IPS-15b (cell line): Measurements from ENCODE around the gene ZAR1.

ENCODE experiments used
- H3K27me3 ChIP-seq: one replicate; pipeline ENCODE4 v1.6.1; 2013; ENCODE audit warnings: low read length; ENCODE audit not compliant: control insufficient read depth, insufficient read depth
- H3K36me3 ChIP-seq: one replicate; pipeline ENCODE4 v1.6.1; 2013; ENCODE audit warnings: low read length; ENCODE audit not compliant: control insufficient read depth, insufficient read depth
- H3K4me1 ChIP-seq: one replicate; pipeline ENCODE4 v1.6.1; 2013; ENCODE audit warnings: mild to moderate bottlenecking, low read length; ENCODE audit not compliant: control insufficient read depth, insufficient read depth
- H3K4me3 ChIP-seq: one replicate; pipeline ENCODE4 v1.5.1; 2013; ENCODE audit warnings: low read depth, low read length
- H3K9ac ChIP-seq: one replicate; pipeline ENCODE4 v1.6.1; 2013; ENCODE audit warnings: low read depth, mild to moderate bottlenecking, low read length
- H3K9me3 ChIP-seq: one replicate; pipeline ENCODE4 v1.6.1; 2013; ENCODE audit warnings: mild to moderate bottlenecking, low read length; ENCODE audit not compliant: control insufficient read depth, insufficient read depth

ZAR1 gene

GRCh38 chr4:48526406-48526805 is 36.4 kb downstream of the ZAR1 start:
- Histone ChIP-seq H3K4me3 (no peak overlapping the region), H3K36me3 (peaks cover 5% of the 10 kb centered on the region), H3K9me3 (no peaks in the 10 kb centered on the region), H3K27me3 (no peaks in the 10 kb centered on the region), H3K4me1 (no peaks in the 10 kb centered on the region), H3K9ac (no peak overlapping the region)

GRCh38 chr4:48538358-48538757 is 48.3 kb downstream of the ZAR1 start:
- Histone ChIP-seq H3K36me3 (no peaks in the 10 kb centered on the region), H3K27me3 (no peaks in the 10 kb centered on the region), H3K4me1 (peaks cover 2% of the 10 kb centered on the region), H3K9me3 (no peaks in the 10 kb centered on the region), H3K9ac (no peak overlapping the region), H3K4me3 (no peak overlapping the region)

GRCh38 chr4:48539597-48539996 is 49.5 kb downstream of the ZAR1 start:
- no peak overlapping the region for H3K4me3 ChIP-seq
- H3K9me3 ChIP-seq: no peaks in the 10 kb centered on the region
- no peaks in the 10 kb centered on the region for H3K36me3 ChIP-seq
- peaks cover 2% of the 10 kb centered on the region for H3K4me1 ChIP-seq
- no peaks in the 10 kb centered on the region for H3K27me3 ChIP-seq
- H3K9ac ChIP-seq: no peak overlapping the region

GRCh38 chr4:48542888-48543287 is 52.8 kb downstream of the ZAR1 start:
- H3K9me3 ChIP-seq: no peaks in the 10 kb centered on the region
- H3K9ac ChIP-seq: no peak overlapping the region
- no peak overlapping the region for H3K4me3 ChIP-seq
- peaks cover 2% of the 10 kb centered on the region for H3K4me1 ChIP-seq
- no peaks in the 10 kb centered on the region for H3K27me3 ChIP-seq
- peaks cover 7% of the 10 kb centered on the region for H3K36me3 ChIP-seq

- peaks cover 7% of the 10 kb centered on the region for H3K36me3 ChIP-seq
- no peaks in the 10 kb centered on the region for H3K9me3 ChIP-seq
- no peak overlapping the region for H3K4me3 ChIP-seq
- no peaks in the 10 kb centered on the region for H3K27me3 ChIP-seq
- no peak overlapping the region for H3K9ac ChIP-seq
- peaks cover under 1% of the 10 kb centered on the region for H3K4me1 ChIP-seq
These were observed 53.7 kb downstream of the ZAR1 start for GRCh38 chr4:48543796-48544195.
